ENCODE measurements around the gene STEEP1. TPM values are rescaled to one million over a fixed set of nuclear protein-coding genes. Genes with fewer than 3 reads are reported as not detected.

The STEEP1 gene
- total RNA-seq, result 36.0 and 37.7 TPM in 2 replicates

DNA sequence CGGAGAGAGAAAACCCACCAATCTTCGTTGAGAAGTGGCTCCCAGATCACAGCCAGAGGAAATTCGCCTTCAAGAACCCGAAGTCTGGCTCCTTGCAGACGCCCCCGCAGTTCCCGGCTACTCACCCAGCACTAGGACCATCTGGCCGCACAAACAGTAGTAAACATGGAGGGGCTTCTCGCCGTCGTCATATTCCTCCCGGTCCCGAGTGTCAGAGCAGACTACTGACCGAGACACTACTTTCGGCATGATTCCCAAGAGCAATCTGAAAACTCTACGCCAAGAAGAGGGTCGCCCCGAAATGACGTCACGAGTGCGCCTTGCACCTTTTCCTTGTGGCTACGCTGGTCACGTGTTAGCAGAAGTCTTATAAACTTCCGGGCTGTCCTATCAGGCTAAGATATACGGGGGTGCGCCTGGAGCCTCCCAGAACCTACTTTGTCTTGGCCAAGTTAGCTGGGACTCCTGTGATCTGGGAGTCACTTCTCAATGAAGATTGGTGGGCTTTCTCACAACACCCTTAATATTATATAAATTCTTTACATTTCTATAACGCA, at the start of gene STEEP1:
Gene STEEP1 (minus strand): TSS at position 303 of the 557 bp plus-strand sequence. CDS start 54 bp downstream, at position 249.

DNA sequence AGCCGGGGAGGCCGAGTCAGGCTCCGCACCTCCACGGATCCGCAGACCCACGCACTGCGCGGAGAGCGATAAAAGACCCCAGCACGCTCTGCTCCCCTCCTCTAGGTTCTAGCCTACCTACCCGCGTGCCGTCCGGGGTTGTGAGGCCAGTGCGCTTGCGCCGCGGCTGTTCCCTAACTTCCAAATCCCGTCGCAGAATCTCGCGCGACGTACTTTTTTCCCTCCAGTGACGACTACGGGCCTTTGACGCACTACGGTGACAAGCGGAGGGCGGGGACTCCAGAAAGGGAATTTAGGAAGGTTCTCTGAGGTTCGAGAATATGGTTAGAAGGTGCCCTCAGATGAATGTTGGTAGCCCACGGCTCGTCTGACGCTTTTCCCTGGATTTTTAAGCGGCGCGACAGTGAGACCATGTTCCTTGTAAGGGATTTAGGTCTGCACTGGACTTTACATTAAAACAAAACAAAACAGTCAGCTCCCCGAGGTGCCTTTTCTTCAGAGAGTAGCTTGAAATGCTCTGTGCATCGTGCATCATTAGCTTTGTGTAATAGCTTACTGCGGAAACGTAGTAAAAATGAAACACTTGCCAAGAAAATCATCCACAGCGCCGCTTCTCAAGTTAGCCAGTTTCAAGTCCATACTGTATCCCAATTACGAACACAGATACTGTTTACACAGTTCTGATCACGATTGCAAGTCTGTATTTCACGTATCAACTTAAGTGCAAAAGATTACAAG, 41.2 kb upstream of the STEEP1 start, which contains the start of gene NKRF:
Gene NKRF (minus strand): TSS at position 145 of the 738 bp plus-strand sequence.

GRCh38 chrX:119574394-119575266, 9.4 kb upstream of the STEEP1 start, which contains the start of gene UBE2A:
Gene UBE2A, plus strand, starts transcription at chrX:119574563. Its CDS starts 149 bp downstream, at chrX:119574712.

Other genes with a start within 250 kb of the STEEP1 start
- gene SLC25A43, start 166.1 kb downstream of the STEEP1 start, total RNA-seq, result 26.5 and 28.3 TPM in 2 replicates
- 113 and 114 TPM in 2 replicates for gene SLC25A5, start 97.0 kb downstream of the STEEP1 start, total RNA-seq
- 28.9 and 38.7 TPM in 2 replicates for gene UBE2A, start 9.2 kb upstream of the STEEP1 start, total RNA-seq
- 6.3 and 6.7 TPM in 2 replicates for gene NKRF, start 41.0 kb upstream of the STEEP1 start, total RNA-seq
- gene SEPTIN6, start 127.8 kb upstream of the STEEP1 start, total RNA-seq, result 12.0 and 20.1 TPM in 2 replicates
- 0.10 and 0.13 TPM in 2 replicates for gene SOWAHD, start 193.2 kb upstream of the STEEP1 start, total RNA-seq
- 825 and 1,430 TPM in 2 replicates for gene RPL39, start 226.2 kb upstream of the STEEP1 start, total RNA-seq

Measured in smooth muscle cell of the pulmonary artery (primary cell).